Immature natural killer cell (primary cell): Measurements from ENCODE around the gene SLC15A1. TPM values are rescaled to one million over a fixed set of nuclear protein-coding genes. Genes with fewer than 3 reads are reported as not detected.
"Not testable (repeated sequence)": the region's sequence is repeated elsewhere in the genome, so short reads cannot be mapped to it uniquely, and the experiment has no call there.

Experiments
- DNase-seq, 3 donors: peaks; one replicate each; pipeline ENCODE4 v3.0.0; 2022; ENCODE audit warnings: mixed read lengths in 1 of 3
- H3K27ac Mint-ChIP-seq, 6 donors: one replicate each; pipeline ENCODE4 v1.8.0; 2020; ENCODE audit warnings: mixed read lengths in 6 of 6, mild to moderate bottlenecking in 5 of 6, inconsistent platforms in 4 of 6, moderate library complexity in 3 of 6
- H3K27me3 Mint-ChIP-seq, 3 donors: one replicate each; pipeline ENCODE4 v1.8.0; 2020 to 2021; ENCODE audit warnings: low read depth in 3 of 3, mild to moderate bottlenecking in 3 of 3, mixed read lengths in 3 of 3, moderate library complexity in 3 of 3, inconsistent platforms in 1 of 3
- H3K36me3 Mint-ChIP-seq, 3 donors: one replicate each; pipeline ENCODE4 v1.8.0; 2020; ENCODE audit warnings: mixed read lengths in 3 of 3, inconsistent platforms in 2 of 3, mild to moderate bottlenecking in 2 of 3
- H3K4me1 Mint-ChIP-seq, 2 donors: one replicate each; pipeline ENCODE4 v1.8.0; 2020; ENCODE audit warnings: inconsistent platforms in 2 of 2, mild to moderate bottlenecking in 2 of 2, mixed read lengths in 2 of 2, moderate library complexity in 1 of 2
- H3K4me3 Mint-ChIP-seq, 5 donors: one replicate each; pipeline ENCODE4 v1.8.0; 2020; ENCODE audit warnings: mild to moderate bottlenecking in 5 of 5, mixed read lengths in 5 of 5, inconsistent platforms in 3 of 5, moderate library complexity in 3 of 5
- H3K9me3 Mint-ChIP-seq, 6 donors: one replicate each; pipeline ENCODE4 v1.8.0; 2020; ENCODE audit warnings: mild to moderate bottlenecking in 6 of 6, mixed read lengths in 6 of 6, inconsistent platforms in 4 of 6, moderate library complexity in 3 of 6
- polyA plus RNA-seq, 3 donors: library from polyadenylated mRNA; unstranded; fragments of 300-500 nt; fragmentation: Illumina TruSeq; gene quantifications; one replicate each; pipeline ENCODE4 v1.2.3, GENCODE V29; 2021

Gene SLC15A1
- polyA plus RNA-seq, 3 donors from 2014 or later: not detected

- Mint-ChIP-seq H3K27me3 (peaks cover 12 to 37% (median 14%) of the 10 kb centered on the region in 3 donors), H3K9me3 (peaks cover 0 to 22% (median 7%) of the 10 kb centered on the region in 6 donors)
- not testable (repeated sequence) for H3K27ac Mint-ChIP-seq, H3K4me3 Mint-ChIP-seq, H3K36me3 Mint-ChIP-seq, H3K4me1 Mint-ChIP-seq, DNase-seq
Observed at GRCh38 chr13:98754468-98754867, 2.0 kb upstream of the SLC15A1 start.

- Mint-ChIP-seq H3K9me3 (peaks cover 0 to 22% (median 6%) of the 10 kb centered on the region in 6 donors), H3K27ac (no peak overlapping the region), H3K4me3 (no peak overlapping the region), H3K27me3 (peaks cover 11 to 42% (median 15%) of the 10 kb centered on the region in 3 donors), H3K36me3 (peaks cover 0 to 6% (median 3%) of the 10 kb centered on the region in 3 donors), H3K4me1 (peaks cover 0 to 2% of the 10 kb centered on the region in 2 donors)
- DNase-seq: no peak
Observed at GRCh38 chr13:98751861-98752466, 508 bp downstream of the SLC15A1 start.

- H3K4me3 Mint-ChIP-seq: no peak overlapping the region
- H3K4me1 Mint-ChIP-seq: peaks cover 0 to 2% of the 10 kb centered on the region in 2 donors
- H3K27me3 Mint-ChIP-seq: peaks cover 11 to 42% (median 15%) of the 10 kb centered on the region in 3 donors
- no peak overlapping the region for H3K27ac Mint-ChIP-seq
- peaks cover 0 to 6% (median 3%) of the 10 kb centered on the region in 3 donors for H3K36me3 Mint-ChIP-seq
- peaks cover 0 to 22% (median 6%) of the 10 kb centered on the region in 6 donors for H3K9me3 Mint-ChIP-seq
- DNase-seq: no peak
Observed at GRCh38 chr13:98751367-98751782, 1.1 kb downstream of the SLC15A1 start.

- peaks cover 0 to 6% (median 3%) of the 10 kb centered on the region in 3 donors for H3K36me3 Mint-ChIP-seq
- no peak overlapping the region for H3K27ac Mint-ChIP-seq
- no peak for DNase-seq
- H3K27me3 Mint-ChIP-seq: peaks cover 8 to 44% (median 15%) of the 10 kb centered on the region in 3 donors
- H3K4me3 Mint-ChIP-seq: no peak overlapping the region
- peaks cover 0 to 2% of the 10 kb centered on the region in 2 donors for H3K4me1 Mint-ChIP-seq
- peaks cover 0 to 14% (median 6%) of the 10 kb centered on the region in 6 donors for H3K9me3 Mint-ChIP-seq
Observed at GRCh38 chr13:98749501-98749900, 3.0 kb downstream of the SLC15A1 start.

GRCh38 chr13:98746968-98747367 lies 5.5 kb downstream of the SLC15A1 start:
- no peaks in the 10 kb centered on the region for H3K36me3 Mint-ChIP-seq
- no peak for DNase-seq
- H3K9me3 Mint-ChIP-seq: no peaks in the 10 kb centered on the region
- H3K27me3 Mint-ChIP-seq: peaks cover 8 to 29% (median 8%) of the 10 kb centered on the region in 3 donors
- H3K4me1 Mint-ChIP-seq: no peaks in the 10 kb centered on the region
- H3K27ac Mint-ChIP-seq: no peak overlapping the region
- no peak overlapping the region for H3K4me3 Mint-ChIP-seq

- DNase-seq: no peak
- Mint-ChIP-seq H3K36me3 (no peaks in the 10 kb centered on the region), H3K9me3 (peaks cover 0 to 3% (median 0%) of the 10 kb centered on the region in 6 donors), H3K4me3 (no peak overlapping the region), H3K27me3 (peaks cover 2 to 7% (median 2%) of the 10 kb centered on the region in 3 donors), H3K27ac (no peak overlapping the region), H3K4me1 (no peaks in the 10 kb centered on the region)
Observed at GRCh38 chr13:98743377-98743776, 9.1 kb downstream of the SLC15A1 start.

- Mint-ChIP-seq H3K36me3 (no peaks in the 10 kb centered on the region), H3K4me3 (no peak overlapping the region), H3K4me1 (no peaks in the 10 kb centered on the region), H3K9me3 (peaks cover 0 to 3% (median 2%) of the 10 kb centered on the region in 6 donors), H3K27me3 (peaks cover 2 to 7% (median 2%) of the 10 kb centered on the region in 3 donors), H3K27ac (no peak overlapping the region)
- DNase-seq: no peak
Observed at GRCh38 chr13:98742961-98743360, 9.5 kb downstream of the SLC15A1 start.

- H3K4me3 Mint-ChIP-seq: no peak overlapping the region
- no peaks in the 10 kb centered on the region for H3K36me3 Mint-ChIP-seq
- no peak for DNase-seq
- H3K9me3 Mint-ChIP-seq: peaks cover 0 to 9% (median 6%) of the 10 kb centered on the region in 6 donors
- H3K4me1 Mint-ChIP-seq: no peaks in the 10 kb centered on the region
- peaks cover 2 to 7% (median 2%) of the 10 kb centered on the region in 3 donors for H3K27me3 Mint-ChIP-seq
- H3K27ac Mint-ChIP-seq: no peak overlapping the region
Observed at GRCh38 chr13:98741741-98742435, 10.6 kb downstream of the SLC15A1 start.

GRCh38 chr13:98740131-98740530 lies 12.3 kb downstream of the SLC15A1 start:
- Mint-ChIP-seq H3K27ac (no peak overlapping the region), H3K4me1 (no peaks in the 10 kb centered on the region), H3K27me3 (peaks cover 2 to 4% (median 3%) of the 10 kb centered on the region in 3 donors), H3K4me3 (no peak overlapping the region), H3K9me3 (peaks cover 0 to 9% (median 6%) of the 10 kb centered on the region in 6 donors), H3K36me3 (no peaks in the 10 kb centered on the region)
- no peak for DNase-seq

- H3K27ac Mint-ChIP-seq: no peak overlapping the region
- H3K36me3 Mint-ChIP-seq: no peaks in the 10 kb centered on the region
- no peak overlapping the region for H3K4me3 Mint-ChIP-seq
- DNase-seq: no peak
- H3K9me3 Mint-ChIP-seq: peaks cover 0 to 9% (median 6%) of the 10 kb centered on the region in 6 donors
- H3K4me1 Mint-ChIP-seq: no peaks in the 10 kb centered on the region
- peaks cover 2 to 5% (median 3%) of the 10 kb centered on the region in 3 donors for H3K27me3 Mint-ChIP-seq
Observed at GRCh38 chr13:98738993-98739392, 13.5 kb downstream of the SLC15A1 start.

- Mint-ChIP-seq H3K9me3 (peaks cover 0 to 9% (median 6%) of the 10 kb centered on the region in 6 donors), H3K27me3 (peaks cover 0 to 5% (median 3%) of the 10 kb centered on the region in 3 donors), H3K36me3 (no peaks in the 10 kb centered on the region)
Observed at GRCh38 chr13:98738213-98738612, 14.3 kb downstream of the SLC15A1 start.

GRCh38 chr13:98731925-98732324 lies 20.5 kb downstream of the SLC15A1 start:
- no peaks in the 10 kb centered on the region for H3K36me3 Mint-ChIP-seq
- no peak overlapping the region for H3K4me3 Mint-ChIP-seq
- no peaks in the 10 kb centered on the region for H3K4me1 Mint-ChIP-seq
- H3K9me3 Mint-ChIP-seq: peaks cover 0 to 4% (median 0%) of the 10 kb centered on the region in 6 donors
- H3K27ac Mint-ChIP-seq: no peak overlapping the region
- DNase-seq: no peak
- peaks cover 0 to 6% (median 6%) of the 10 kb centered on the region in 3 donors for H3K27me3 Mint-ChIP-seq

More at GRCh38 chr13:98738213-98738612, 14.3 kb downstream of the SLC15A1 start:
- Mint-ChIP-seq H3K4me3 (no peak overlapping the region), H3K27ac (no peak overlapping the region), H3K4me1 (no peaks in the 10 kb centered on the region)
- no peak for DNase-seq

- Mint-ChIP-seq H3K4me3 (no peak overlapping the region), H3K36me3 (no peaks in the 10 kb centered on the region), H3K4me1 (no peaks in the 10 kb centered on the region), H3K9me3 (peaks cover 0 to 4% (median 0%) of the 10 kb centered on the region in 6 donors), H3K27me3 (peaks cover 0 to 6% (median 6%) of the 10 kb centered on the region in 3 donors), H3K27ac (no peak overlapping the region)
- no peak for DNase-seq
Observed at GRCh38 chr13:98731038-98731437, 21.4 kb downstream of the SLC15A1 start.

- DNase-seq: no peak
- no peaks in the 10 kb centered on the region for H3K36me3 Mint-ChIP-seq
- peaks cover 1 to 6% (median 6%) of the 10 kb centered on the region in 3 donors for H3K27me3 Mint-ChIP-seq
- no peak overlapping the region for H3K27ac Mint-ChIP-seq
- H3K4me1 Mint-ChIP-seq: no peaks in the 10 kb centered on the region
- H3K9me3 Mint-ChIP-seq: peaks cover 0 to 2% (median 0%) of the 10 kb centered on the region in 6 donors
- H3K4me3 Mint-ChIP-seq: no peak overlapping the region
Observed at GRCh38 chr13:98730441-98730840, 22.0 kb downstream of the SLC15A1 start.
